HG03066 (cell line): Measurements from ENCODE around the gene CDC14A.
"Not testable (repeated sequence)": the region's sequence is repeated elsewhere in the genome, so short reads cannot be mapped to it uniquely, and the experiment has no call there.

Experiments used
- ATAC-seq: cut with Tn5 transposase; IDR thresholded peaks from one replicate; pipeline ENCODE4 v1.9.1; 2021; ENCODE audit warnings: low read depth; ENCODE audit not compliant: unreplicated experiment

The CDC14A gene

DNA sequence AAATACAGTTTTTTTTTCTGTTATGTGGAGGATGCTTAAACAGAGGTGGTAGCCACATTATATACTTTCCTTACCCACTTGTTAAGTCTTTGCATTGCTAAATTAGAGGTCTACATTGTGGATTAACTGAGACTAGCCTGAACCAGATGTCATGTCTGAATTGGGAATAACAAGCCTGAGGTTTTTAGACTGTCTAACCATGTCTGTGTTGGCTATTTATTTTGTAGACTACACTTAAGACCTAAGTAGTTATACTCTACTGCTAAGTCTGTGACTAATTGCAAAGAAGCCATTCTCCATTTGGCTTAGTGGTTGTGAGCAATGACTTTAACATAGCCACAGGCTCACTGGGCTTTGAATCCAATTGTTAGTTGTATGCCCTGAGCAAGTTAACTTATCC lies 45.4 kb downstream of the CDC14A start:
- ATAC-seq, result no peak

DNA sequence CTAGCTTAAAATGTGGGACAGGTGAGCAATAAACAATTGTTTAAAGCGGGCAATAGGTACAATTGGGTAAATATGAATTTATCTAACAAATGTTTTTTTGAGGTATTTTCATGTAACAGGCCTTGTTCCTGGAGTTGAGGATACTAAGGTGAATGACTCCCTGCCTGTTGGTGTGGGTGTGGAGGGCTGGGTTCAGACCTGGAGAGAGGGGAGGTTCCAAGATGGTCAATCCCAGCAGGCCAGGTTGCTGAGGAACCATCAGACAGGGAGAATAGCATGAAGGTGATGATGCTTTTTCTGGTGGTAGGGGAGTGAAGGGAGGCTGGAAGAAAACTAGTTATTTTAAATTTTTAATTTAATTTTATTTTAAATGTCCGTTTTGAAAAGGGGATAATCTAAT lies 46.3 kb downstream of the CDC14A start:
- ATAC-seq, result no peak

DNA sequence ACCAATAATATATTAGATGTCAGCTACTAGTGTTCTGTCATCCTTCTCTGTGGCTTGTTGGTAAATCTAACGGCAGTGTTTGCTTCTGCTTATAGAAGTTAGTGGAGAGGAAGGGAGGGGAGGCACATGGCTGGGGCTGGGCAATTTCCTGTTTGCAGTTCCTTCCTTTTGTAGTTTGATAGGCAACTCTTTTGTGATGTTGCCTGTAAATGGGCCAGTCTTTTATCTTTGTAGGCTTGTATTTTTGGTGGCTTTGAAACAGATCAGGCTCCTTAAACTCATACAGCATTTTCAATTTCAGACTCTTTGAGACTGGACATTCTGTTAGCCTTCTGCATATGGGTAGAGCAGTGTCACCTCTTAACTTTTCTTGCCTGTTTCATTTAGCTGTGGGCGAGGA lies 48.1 kb downstream of the CDC14A start:
- no peak for ATAC-seq

DNA sequence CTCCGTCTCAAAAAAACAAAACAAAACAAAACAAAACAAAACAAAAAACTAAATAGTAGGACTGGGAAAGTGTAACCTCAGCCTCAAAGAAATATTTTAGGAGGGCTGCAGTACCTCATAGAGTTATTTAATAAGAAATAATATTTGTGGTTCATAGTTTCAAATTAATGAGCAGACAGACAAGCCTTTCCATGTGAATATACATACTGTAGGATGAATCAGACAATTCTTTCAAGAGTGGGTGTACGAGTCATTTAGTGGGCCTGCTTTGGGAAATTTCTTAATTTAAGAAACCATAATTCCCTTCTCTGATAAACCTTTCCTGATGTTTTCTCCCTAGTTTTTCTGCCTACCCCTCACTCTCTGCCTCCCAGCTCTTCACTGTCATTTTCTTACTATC lies 52.5 kb downstream of the CDC14A start:
- no peak for ATAC-seq

DNA sequence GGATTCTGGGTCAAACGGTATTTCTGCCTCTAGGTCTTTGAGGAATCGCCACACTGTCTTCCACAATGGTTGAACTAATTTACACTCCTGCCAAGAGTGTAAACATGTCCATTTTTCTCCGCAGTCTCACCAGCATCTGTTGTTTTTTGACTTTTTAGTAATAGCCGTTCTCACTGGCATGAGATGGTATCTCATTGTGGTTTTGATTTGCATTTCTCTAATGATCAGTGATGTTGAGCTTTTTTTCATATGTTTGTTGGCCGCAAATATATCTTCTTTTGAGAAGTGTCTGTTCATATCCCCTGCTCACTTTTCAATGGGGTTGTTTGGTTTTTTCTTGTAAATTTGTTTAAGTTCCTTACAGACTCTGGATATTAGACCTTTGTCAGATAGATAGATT lies 53.6 kb downstream of the CDC14A start:
- ATAC-seq, result not testable (repeated sequence)

DNA sequence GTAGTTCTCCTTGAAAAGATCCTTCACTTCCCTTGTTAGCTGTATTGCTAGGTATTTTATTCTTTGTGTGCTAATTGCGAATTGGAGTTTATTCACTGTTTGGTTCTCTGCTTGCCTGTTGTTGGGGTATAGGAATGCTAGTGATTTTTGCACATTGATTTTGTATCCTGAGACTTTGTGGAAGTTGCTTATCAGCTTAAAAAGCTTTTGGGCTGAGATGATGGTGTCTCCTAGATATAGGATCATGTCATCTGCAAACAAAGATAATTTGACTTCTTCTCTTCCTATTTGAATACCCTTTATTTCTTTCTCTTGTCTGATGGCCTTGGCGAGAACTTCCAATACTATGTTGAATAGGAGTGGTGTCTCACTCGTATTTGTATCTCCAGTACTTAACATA lies 55.1 kb downstream of the CDC14A start:
- ATAC-seq, result not testable (repeated sequence)

DNA sequence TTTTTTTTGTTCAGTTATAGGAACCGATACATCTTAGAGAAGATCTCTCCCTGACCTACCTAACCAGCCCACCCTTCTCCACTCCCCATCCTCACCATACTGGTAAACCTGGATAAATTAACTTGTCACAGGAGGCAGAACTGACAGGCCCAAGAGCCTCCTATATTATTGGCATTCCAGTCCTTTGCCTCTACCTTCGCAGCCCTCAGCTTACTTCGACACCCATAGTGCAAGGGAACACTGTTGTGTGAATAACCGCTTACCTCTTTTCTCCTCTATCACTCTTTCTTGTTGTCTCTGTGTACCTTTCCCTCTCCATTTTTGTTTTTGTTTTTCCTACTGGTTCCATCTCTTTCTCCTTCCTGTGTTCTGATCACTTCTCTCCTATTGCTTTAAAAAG lies 58.7 kb downstream of the CDC14A start:
- ATAC-seq, result no peak

DNA sequence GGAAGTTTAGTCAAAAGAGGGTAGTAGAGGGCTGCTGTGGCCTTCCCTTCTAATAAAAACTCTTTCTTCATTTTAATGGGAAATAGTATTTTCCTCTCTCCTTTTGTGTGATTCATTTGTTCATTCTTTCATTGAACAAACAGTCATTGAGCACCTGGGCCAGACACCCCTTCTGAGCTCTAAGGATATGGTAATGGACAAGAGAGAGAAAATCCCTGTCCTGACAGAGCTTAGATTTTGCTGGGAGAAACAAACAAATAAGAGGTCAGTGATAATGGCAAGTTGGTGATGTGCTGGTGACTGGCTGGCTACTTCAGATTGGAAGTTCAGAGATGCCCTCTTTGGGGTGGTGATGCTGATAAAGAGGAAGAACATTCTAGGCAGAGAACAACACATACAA lies 59.3 kb downstream of the CDC14A start:
- ATAC-seq, result no peak

DNA sequence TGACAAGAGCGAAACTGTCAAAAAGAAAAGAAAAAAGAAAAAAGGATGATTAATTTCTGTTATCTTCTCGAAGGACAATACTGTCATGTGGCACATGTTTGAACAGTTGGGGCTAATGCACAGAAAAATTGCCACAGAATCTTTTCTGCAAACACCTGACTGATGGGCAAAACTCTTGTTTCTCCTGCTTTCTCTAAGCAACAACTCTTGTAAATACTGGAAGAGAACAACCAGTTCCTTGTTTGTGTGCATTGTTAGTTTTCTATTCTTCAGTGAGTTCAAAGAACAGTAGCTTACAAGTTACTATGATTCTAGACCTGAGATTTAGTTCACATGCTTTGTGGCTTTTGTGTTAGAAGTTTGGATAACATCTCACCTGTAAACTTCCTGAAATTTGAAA lies 60.7 kb downstream of the CDC14A start:
- no peak for ATAC-seq

DNA sequence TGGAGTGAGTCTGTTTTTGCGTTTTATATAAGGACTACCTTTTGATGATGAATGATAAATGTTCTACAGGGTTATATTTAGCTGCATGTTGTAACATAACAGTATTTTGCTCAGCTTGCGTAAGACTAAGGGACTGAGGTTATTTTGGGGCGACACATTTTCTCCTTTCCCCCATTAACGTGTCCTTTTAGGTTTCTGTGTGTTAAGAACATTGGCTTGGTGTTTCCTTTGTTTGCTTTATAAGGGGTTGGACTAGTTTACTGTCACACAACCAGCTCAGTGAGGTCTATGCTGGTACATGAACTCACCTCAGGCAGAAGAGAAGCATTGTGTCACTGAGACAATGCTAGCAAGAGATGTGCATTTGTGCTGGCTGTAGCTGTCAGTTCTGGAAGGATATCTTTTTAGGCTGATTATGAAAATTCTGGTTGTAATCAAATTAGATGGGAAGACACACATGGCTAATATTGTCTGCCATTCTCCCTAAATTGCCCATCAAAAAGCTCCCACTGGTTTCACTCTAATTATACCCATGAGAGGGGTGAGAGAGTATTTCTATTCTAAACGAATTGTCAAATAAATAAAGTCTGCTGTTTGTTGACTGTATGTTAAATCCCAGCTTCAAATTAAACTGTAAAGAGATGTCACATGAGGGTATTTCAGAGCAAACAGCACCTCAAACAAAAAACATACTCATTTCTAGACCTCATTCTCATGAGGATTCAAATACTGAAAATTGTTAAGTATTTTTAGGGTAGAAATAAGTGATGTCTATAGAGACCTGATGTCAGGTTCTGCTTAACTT lies 62.6 kb downstream of the CDC14A start:
- no peak for ATAC-seq

DNA sequence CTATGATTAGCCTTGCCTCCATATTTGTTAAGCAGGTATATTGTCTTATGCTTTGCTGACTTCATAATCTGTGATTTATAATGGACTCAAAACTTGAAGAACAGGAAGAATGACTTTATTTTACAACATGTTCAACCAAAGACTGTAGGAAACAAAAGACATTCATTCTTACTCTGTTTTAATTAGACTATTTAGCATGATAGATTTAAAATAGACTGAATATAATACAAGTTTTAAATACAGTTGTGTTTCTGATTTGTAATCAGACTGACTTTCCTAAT lies 63.1 kb downstream of the CDC14A start:
- no peak for ATAC-seq

DNA sequence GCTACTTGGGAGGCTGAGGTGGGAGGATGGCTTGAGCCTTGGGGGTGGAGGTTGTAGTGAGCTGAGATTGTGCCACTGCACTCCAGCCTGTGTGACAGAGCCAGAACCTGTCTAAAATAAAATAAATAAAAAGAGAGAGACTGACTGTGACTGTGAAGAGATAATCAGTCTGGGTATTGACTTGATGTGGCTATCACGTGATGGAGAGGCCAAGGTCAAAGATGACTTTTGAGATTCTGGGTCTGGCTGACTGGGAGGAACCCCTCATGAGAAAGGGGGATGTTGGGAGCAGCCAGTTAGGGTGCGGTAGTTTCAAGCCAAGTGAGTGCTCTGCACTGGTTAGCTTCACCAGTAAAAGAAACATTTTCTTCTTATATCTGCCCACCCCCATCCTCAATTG lies 66.8 kb downstream of the CDC14A start:
- ATAC-seq, result no peak

DNA sequence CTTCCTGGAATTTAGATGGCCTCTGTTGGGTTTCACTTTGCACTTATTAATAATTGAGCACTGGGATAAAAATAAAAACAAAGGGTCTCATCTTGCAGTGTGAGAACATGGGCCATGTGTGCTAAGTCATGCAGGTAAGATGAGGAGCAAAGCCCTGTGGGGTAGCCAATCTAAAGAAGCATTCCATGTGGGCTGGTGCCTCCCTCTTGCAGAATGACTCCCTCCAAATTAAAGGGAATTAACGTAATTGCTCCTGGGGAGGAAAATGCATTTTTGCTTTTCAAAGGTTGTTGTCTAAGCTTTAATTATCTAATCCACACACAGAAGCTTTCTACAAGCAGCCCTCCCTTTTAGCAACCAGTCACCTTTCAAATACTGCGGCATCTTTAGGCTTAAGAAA lies 69.8 kb downstream of the CDC14A start:
- no peak for ATAC-seq

DNA sequence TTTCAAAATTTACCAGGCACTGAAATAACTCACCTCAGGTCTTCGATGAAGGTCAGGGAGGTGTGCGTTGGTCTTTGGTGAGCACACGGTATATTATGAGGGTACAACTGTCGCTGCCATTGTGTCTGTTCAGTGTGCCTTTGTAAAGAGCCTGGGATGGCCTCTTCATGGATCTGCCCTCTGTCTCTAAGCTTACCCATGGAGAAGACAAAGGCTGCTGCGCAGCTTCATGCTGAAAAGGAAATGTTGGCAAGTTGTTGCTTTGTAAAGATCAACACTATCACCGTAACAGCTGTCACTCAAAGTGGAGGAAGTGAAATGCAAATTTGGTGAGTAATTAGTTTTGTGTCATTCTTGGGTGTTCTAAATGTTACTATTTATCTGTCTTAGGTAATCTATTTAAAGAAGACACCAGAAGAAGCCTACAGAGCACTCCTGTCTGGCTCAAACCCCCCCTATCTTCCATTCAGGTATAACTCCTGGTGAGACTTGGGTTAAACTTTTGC lies 71.6 kb downstream of the CDC14A start:
- no peak for ATAC-seq

DNA sequence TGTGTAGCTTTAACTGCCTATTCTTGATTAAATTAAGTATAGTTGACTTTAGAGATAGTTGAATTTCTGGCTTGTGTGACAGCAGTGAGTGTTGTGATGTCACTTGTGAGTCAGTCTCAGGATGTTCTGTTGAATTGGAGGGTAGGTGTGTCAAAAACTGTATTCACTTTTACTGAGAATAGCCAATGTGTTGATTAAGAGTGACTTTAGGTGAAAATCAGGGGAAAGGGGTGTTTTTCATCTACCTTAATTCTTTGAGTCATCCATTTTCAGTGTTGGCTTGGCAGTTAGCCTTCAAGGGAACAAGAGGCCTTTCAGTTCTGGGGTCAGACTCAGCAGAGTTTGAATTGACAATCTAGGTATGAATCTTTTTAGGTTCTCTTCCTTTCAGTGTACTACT lies 75.9 kb downstream of the CDC14A start:
- ATAC-seq, result no peak

DNA sequence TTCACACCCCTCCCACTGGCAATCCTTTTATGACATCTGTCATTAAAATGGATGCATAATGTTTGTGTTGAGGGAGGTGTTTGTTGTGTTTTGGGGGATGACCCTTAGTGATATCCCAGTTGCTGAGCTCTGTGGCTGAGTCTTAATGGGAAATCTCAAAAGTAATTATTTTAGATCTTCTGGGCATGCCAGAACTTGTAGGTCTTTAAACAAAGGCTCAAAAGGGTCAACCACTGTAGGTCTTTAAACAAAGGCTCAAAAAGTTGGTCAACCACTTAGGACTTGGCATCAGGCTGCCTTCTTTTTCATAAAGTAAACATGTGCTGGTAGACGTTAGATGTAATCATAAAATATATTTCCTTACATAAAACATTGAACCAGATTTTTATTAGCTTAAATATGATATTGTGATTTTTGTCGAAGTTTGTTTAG lies 78.0 kb downstream of the CDC14A start:
- ATAC-seq, result no peak

DNA sequence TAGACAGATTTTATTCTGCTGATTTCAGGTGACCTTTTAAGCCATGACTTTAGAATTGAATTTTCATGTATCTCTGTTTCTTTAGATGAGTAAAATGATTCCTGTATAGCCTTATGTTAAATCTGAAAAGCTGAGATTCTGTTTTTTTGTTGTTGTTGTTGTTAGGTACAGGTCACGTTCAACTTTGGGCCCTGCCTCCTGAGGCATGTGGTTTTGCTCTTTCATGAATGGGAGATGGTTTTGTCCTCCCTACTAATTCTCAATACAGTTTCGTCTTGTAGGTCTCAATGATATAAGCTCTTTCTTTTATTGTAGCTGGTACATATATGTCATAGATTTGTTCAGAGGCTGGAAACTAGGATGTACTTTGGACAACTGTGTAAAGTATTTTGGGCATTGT lies 79.6 kb downstream of the CDC14A start:
- ATAC-seq, result no peak

DNA sequence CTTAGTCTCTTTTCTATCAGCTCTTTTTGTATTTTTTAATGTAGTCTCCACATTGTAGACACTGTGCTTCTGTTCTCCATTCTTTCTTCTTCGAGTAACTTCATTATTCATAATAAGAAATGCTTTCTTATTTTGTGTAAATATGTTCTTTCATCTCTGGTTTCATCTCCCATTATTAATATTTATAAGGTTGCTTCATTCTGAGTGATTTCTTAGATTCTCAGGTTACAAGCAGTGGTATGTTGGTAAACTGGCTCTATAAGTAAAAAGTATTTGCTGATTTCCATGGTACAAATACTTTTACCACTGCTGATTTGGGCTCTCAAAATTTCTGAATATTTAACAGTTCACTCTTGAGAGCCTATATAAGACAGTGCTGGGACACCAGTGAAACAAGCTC lies 81.3 kb downstream of the CDC14A start:
- no peak for ATAC-seq

DNA sequence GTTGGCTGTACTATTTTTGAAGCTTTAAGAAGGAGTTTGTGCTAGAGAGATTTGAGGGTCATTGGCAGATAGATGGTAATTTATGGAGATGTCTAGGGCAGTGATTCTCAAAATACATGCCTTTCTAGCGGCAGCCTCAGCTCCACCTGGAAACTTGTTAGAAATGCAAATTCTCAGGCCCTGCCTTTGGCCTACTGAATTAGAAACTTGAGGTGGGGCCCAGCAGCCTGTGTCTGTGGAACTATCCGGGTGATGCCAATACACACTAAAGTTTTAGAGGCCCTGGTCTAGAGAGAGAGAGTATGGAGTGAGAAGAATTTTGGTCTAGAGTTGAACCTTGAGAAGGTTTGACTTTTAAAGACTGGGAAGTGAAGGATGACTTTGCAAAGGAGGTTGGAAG lies 82.5 kb downstream of the CDC14A start:
- no peak for ATAC-seq

DNA sequence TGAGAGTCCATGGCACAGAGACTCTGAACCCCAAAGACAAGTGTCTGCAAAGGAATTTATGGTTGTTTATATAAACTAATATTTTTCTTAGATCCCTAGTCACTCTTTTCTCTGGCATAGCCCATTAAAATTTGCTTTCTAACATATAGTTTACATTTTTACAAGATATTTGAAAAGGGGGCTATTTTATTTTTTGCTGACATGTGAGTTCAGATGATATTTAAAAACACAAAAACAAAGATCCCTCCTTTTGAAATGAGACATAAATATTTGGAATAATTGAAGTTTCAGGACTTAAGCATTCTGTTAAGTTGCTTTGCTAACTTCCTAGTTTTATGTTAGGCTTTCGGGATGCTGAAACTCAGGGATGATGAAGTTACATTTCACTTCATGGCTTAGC lies 86.1 kb downstream of the CDC14A start:
- ATAC-seq, result no peak

DNA sequence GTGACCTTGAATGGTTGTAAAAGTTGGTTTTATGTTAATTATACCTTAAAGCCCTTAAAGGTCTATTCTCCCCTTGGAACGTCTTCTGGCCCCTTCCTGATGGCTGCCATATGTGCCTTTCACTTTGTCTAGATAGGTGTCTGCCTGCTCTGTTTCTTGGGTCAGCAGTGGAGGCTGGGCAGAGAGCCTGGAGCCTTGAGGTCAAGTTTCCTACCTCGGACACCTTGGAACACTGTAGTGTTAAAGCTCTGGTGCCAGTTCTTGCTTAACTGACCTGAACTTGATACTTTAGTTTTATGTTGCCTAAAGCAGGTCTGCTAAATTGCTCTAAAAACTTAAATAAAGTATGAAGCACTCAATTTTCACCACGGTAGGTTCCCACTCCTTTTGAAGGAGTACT lies 86.5 kb downstream of the CDC14A start:
- ATAC-seq, result no peak

DNA sequence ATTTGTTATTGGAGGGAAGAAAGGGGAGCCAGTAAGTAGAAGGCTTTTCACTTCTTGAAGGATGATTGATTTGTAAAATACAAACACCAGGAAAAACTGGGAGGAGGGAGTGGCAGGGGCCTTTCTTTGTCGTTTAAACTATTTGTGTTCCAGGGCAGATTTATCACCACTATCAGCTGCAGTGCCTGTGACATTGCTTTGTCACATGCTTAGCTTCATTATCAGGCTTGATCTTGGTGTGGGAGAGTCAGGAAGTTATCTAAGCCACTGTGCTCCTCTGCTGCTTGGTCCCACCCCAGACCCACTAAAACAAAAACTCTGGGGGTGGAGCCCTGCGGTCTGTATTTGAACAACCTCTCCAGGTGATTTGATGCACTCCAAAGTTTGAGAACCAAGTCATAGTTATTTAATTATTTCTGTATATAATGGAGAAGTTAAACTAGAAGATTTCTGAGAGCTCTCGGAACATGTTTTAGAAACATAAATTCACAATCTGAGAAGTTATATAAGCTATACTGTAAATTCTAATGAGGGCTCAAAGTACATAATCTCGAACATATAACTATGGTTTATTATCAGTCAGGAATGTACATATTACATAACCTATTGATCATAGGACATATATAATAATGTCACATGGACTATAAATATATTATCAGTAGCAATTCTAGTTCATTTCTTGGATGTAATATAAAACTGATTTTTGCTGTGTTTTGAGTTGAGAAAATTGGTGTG lies 87.9 kb downstream of the CDC14A start:
- ATAC-seq, result no peak
